Trophoblast cell (in vitro differentiated cells and primary cell): ENCODE data around the gene HTRA3.
"Not testable (repeated sequence)": the region's sequence is repeated elsewhere in the genome, so short reads cannot be mapped to it uniquely, and the experiment has no call there.

Source experiments
- DNase-seq, 2 donors: peaks; one replicate each; pipeline ENCODE4 v3.0.0-alpha.2; 2016
- H2AFZ ChIP-seq: 2 replicates; pipeline ENCODE4 v1.6.1; 2013; ENCODE audit warnings: low read length, moderate library complexity, mild to moderate bottlenecking; ENCODE audit not compliant: insufficient read depth, poor library complexity
- H2AK5ac ChIP-seq: 2 replicates; pipeline ENCODE4 v1.6.1; 2013; ENCODE audit warnings: mild to moderate bottlenecking, low read length
- H2BK120ac ChIP-seq: 2 replicates; pipeline ENCODE4 v1.6.1; 2013; ENCODE audit warnings: low read length, mild to moderate bottlenecking, moderate library complexity; ENCODE audit not compliant: insufficient read depth, poor library complexity
- H2BK12ac ChIP-seq: 2 replicates; pipeline ENCODE4 v1.6.1; 2013; ENCODE audit warnings: mild to moderate bottlenecking, low read length, moderate library complexity
- H2BK5ac ChIP-seq: 2 replicates; pipeline ENCODE4 v1.6.1; 2013; ENCODE audit warnings: low read length, low read depth, moderate library complexity, mild to moderate bottlenecking; ENCODE audit not compliant: poor library complexity
- H3K14ac ChIP-seq: 2 replicates; pipeline ENCODE4 v1.6.1; 2013; ENCODE audit warnings: mild to moderate bottlenecking, low read length
- H3K18ac ChIP-seq: 2 replicates; pipeline ENCODE4 v1.6.1; 2013; ENCODE audit warnings: mild to moderate bottlenecking, low read length
- H3K23ac ChIP-seq: 2 replicates; pipeline ENCODE4 v1.6.1; 2013; ENCODE audit warnings: low read length
- H3K27ac ChIP-seq: 2 replicates; pipeline ENCODE4 v1.5.1; 2013; ENCODE audit warnings: low read depth, mild to moderate bottlenecking, inconsistent platforms, low read length, moderate library complexity
- H3K27me3 ChIP-seq: 2 replicates; pipeline ENCODE4 v1.6.1; 2013; ENCODE audit warnings: inconsistent platforms, mild to moderate bottlenecking, low read length, moderate library complexity; ENCODE audit not compliant: insufficient read depth
- H3K36me3 ChIP-seq, 2 experiments: 1 replicate in 1 of 2; 2 replicates in 1 of 2; pipeline ENCODE4 v1.6.1; 2013; ENCODE audit warnings: low read length in 2 of 2, mild to moderate bottlenecking in 2 of 2, moderate library complexity in 1 of 2; ENCODE audit not compliant: insufficient read depth in 2 of 2, control insufficient read depth in 1 of 2
- H3K4ac ChIP-seq: 2 replicates; pipeline ENCODE4 v1.6.1; 2013; ENCODE audit warnings: low read depth, mild to moderate bottlenecking, low read length, moderate library complexity
- H3K4me1 ChIP-seq, 2 experiments: 1 replicate in 1 of 2; 2 replicates in 1 of 2; pipeline ENCODE4 v1.6.1; 2013; ENCODE audit warnings: low read length in 2 of 2, mild to moderate bottlenecking in 2 of 2, moderate library complexity in 1 of 2; ENCODE audit not compliant: insufficient read depth in 2 of 2, control insufficient read depth in 1 of 2
- H3K4me2 ChIP-seq: 2 replicates; pipeline ENCODE4 v1.6.1; 2013; ENCODE audit warnings: inconsistent platforms, mild to moderate bottlenecking, low read length, moderate library complexity
- H3K4me3 ChIP-seq: 2 replicates; pipeline ENCODE4 v1.5.1; 2013; ENCODE audit warnings: mild to moderate bottlenecking, low read depth, low read length, inconsistent platforms
- H3K79me1 ChIP-seq: one replicate; pipeline ENCODE4 v1.6.1; 2013; ENCODE audit warnings: low read length
- H3K79me2 ChIP-seq: 2 replicates; pipeline ENCODE4 v1.6.1; 2013; ENCODE audit warnings: low read length, mild to moderate bottlenecking; ENCODE audit not compliant: control insufficient read depth, insufficient read depth, poor library complexity
- H3K9ac ChIP-seq: 2 replicates; pipeline ENCODE4 v1.6.1; 2013; ENCODE audit warnings: mild to moderate bottlenecking, low read length
- H3K9me3 ChIP-seq: 2 replicates; pipeline ENCODE4 v1.6.1; 2013; ENCODE audit warnings: low read depth, mild to moderate bottlenecking, control low read depth, inconsistent platforms, low read length; ENCODE audit not compliant: insufficient read depth
- H4K12ac ChIP-seq: 2 replicates; pipeline ENCODE4 v1.6.1; 2013; ENCODE audit warnings: low read depth, mild to moderate bottlenecking, low read length, moderate library complexity
- H4K8ac ChIP-seq: 2 replicates; pipeline ENCODE4 v1.6.1; 2013; ENCODE audit warnings: low read depth, mild to moderate bottlenecking, low read length, moderate library complexity
- H4K91ac ChIP-seq: one replicate; pipeline ENCODE4 v1.6.1; 2013; ENCODE audit warnings: low read depth, mild to moderate bottlenecking, low read length, moderate library complexity
- WGBS: extraction: QIAGEN DNeasy Blood & Tissue Kit; methylation state at CpG from one replicate; pipeline ENCODE4 v1.1.7; 2013; ENCODE audit warnings: missing lambda C conversion rate; ENCODE audit not compliant: insufficient read length, insufficient coverage; ENCODE audit errors: extremely low coverage; 5-methylcytosine and 5-hydroxymethylcytosine counted together

HTRA3 gene

DNA sequence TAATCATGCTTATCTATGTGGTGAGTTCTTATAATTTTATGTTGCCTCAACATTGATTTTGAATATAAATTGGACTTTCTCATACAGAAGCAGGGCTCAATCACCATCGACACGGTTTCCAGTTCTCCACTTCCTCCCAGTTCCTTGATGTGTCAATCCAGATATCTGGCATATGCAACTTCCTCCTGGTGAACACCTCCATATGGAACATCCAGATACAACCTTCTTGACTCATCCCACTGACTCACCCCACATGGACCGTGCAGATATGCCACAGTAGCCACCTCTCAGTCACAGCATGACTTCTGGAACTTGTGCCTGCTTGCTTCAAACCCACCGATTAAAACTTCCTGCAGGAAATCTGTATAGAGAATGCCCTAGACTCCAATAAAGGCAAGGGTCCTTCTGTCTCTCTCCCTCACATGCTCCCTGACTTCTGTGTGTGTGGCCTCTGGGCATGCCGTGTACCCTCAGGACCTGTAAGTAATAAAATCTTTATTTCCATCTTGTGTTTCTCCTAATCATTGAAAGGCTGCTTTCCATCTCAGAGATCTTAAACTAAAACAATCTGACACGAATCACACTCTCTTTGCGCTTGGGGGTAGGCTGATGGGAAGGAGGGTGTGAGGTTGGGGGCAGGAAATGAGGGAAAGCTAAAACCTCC lies 67.0 kb downstream of the HTRA3 start:
- no peak overlapping the region for H2BK12ac ChIP-seq
- no peak overlapping the region for H2AK5ac ChIP-seq
- WGBS, result no CpG with 5 or more reads among the region's 7 CpGs
- H3K79me2 ChIP-seq, result no peaks in the 10 kb centered on the region
- peaks cover 0 to 7% of the 10 kb centered on the region in 2 experiments for H3K4me1 ChIP-seq
- no peaks in the 10 kb centered on the region for H3K79me1 ChIP-seq
- no peaks in the 10 kb centered on the region for H3K27me3 ChIP-seq
- no peak overlapping the region for H3K23ac ChIP-seq
- no peak overlapping the region for H3K27ac ChIP-seq
- H2BK5ac ChIP-seq, result no peak overlapping the region
- H3K14ac ChIP-seq, result no peak overlapping the region
- H4K91ac ChIP-seq, result no peak overlapping the region
- no peak for DNase-seq
- H3K4ac ChIP-seq, result no peak overlapping the region
- H4K12ac ChIP-seq, result no peak overlapping the region
- H4K8ac ChIP-seq, result no peak overlapping the region
- no peaks in the 10 kb centered on the region for H3K36me3 ChIP-seq
- no peak overlapping the region for H3K18ac ChIP-seq
- H2AFZ ChIP-seq, result no peak overlapping the region
- H3K9ac ChIP-seq, result no peak overlapping the region
- H3K4me2 ChIP-seq, result no peak overlapping the region
- no peak overlapping the region for H3K4me3 ChIP-seq
- no peak overlapping the region for H2BK120ac ChIP-seq
- peaks cover 7% of the 10 kb centered on the region for H3K9me3 ChIP-seq

DNA sequence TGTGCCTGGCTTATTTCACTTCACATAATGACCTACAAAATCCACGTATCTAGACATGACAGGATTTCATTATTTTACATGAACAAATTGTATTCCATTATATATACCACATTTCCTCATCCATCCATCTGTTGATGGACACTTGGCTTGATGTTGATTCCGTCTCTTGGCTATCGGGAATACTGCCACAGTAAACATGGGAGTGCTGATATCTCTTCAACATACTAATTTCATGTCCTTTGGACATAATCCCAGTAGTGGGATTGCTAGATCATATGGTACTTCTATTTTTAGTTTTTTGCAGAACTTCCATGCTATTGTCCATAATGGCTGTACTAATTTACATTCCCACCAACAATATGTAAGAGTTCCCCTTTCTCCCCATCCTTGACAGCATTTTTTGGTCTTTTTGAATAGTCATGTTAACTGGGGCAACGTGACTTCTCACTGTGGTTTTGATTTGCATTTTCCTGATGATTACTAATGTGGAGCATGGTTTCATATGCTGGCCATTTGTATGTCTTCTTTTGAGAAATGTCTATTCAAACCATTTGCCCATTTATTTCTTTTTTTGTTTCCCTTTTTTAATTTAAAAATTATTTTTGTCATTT lies 68.9 kb downstream of the HTRA3 start:
- Histone ChIP-seq H3K4me2 (no peak overlapping the region), H3K79me1 (no peaks in the 10 kb centered on the region), H2AK5ac (no peak overlapping the region), H3K79me2 (no peaks in the 10 kb centered on the region), H3K27ac (no peak overlapping the region), H3K27me3 (no peaks in the 10 kb centered on the region), H4K8ac (no peak overlapping the region), H2BK12ac (no peak overlapping the region), H4K12ac (no peak overlapping the region), H3K4ac (no peak overlapping the region), H3K14ac (no peak overlapping the region), H3K9ac (no peak overlapping the region), H4K91ac (no peak overlapping the region), H3K9me3 (peaks cover 7% of the 10 kb centered on the region), H3K36me3 (no peaks in the 10 kb centered on the region), H3K4me3 (no peak overlapping the region), H3K23ac (no peak overlapping the region), H3K4me1 (peaks cover 6 to 7% of the 10 kb centered on the region in 2 experiments), H2BK120ac (no peak overlapping the region), H2BK5ac (no peak overlapping the region), H3K18ac (no peak overlapping the region), H2AFZ (no peak overlapping the region)
- no peak for DNase-seq
- no CpG with 5 or more reads among the region's 4 CpGs for WGBS

DNA sequence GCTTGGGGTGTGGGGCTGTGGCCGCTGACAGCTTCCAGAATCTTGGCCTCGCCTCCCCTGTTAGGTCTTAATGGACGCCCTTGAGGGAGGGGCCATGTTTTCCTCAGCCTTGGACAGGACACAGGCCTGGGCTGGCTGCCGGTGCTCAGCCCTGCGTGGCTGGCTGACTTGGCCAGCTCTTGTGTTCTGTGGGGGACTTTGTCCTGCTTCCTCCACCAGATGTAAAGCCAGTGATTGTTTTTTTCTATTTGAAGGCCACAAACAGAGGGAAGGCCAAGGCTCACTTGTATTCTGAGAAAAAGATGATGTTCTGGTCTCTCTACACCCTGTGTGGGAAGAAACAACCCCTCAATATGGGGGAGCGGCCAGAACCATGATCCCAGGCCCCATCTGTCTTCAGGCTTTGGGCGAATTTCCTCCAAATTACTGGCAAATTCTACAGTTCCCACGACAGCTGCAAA lies 71.3 kb downstream of the HTRA3 start:
- H3K4me2 ChIP-seq, result no peak overlapping the region
- no peaks in the 10 kb centered on the region for H3K36me3 ChIP-seq
- H3K79me1 ChIP-seq, result peaks cover 2% of the 10 kb centered on the region
- H3K27ac ChIP-seq, result no peak overlapping the region
- H3K18ac ChIP-seq, result no peak overlapping the region
- H4K91ac ChIP-seq, result no peak overlapping the region
- H3K4ac ChIP-seq, result no peak overlapping the region
- no peak overlapping the region for H3K9ac ChIP-seq
- no peak overlapping the region for H2AFZ ChIP-seq
- no peak overlapping the region for H3K14ac ChIP-seq
- no peak overlapping the region for H4K8ac ChIP-seq
- no peak overlapping the region for H3K4me3 ChIP-seq
- H2BK12ac ChIP-seq, result no peak overlapping the region
- H3K79me2 ChIP-seq, result no peaks in the 10 kb centered on the region
- no peaks in the 10 kb centered on the region for H3K9me3 ChIP-seq
- H4K12ac ChIP-seq, result no peak overlapping the region
- H2BK120ac ChIP-seq, result no peak overlapping the region
- WGBS, result no CpG with 5 or more reads among the region's 8 CpGs
- peaks cover 7 to 8% of the 10 kb centered on the region in 2 experiments for H3K4me1 ChIP-seq
- no peak overlapping the region for H2BK5ac ChIP-seq
- no peak overlapping the region for H2AK5ac ChIP-seq
- H3K23ac ChIP-seq, result no peak overlapping the region
- DNase-seq, result no peak
- no peaks in the 10 kb centered on the region for H3K27me3 ChIP-seq

DNA sequence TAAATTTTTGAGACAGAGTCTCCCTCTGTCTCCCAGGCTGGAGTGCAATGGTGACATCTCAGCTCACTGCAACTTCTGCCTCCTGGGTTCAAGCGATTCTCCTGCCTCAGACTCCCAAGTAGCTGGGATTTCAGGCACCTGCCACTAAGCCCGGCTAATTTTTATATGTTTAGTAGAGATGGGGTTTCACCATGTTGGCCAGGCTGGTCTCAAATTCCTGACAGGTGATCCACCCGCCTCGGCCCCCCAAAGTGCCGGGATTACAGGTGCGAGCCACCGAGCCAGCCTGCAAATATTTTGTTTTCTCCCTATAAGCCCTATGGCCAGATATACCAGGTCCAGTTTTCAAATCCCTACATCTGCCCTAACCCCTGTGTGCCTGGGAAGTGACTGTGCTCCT lies 71.7 kb downstream of the HTRA3 start:
- not testable (repeated sequence) for H4K91ac ChIP-seq, H4K12ac ChIP-seq, H3K36me3 ChIP-seq, H3K27ac ChIP-seq, H2AK5ac ChIP-seq, H2AFZ ChIP-seq, H3K9ac ChIP-seq, H2BK120ac ChIP-seq, H3K23ac ChIP-seq, H3K79me2 ChIP-seq, H3K79me1 ChIP-seq, H3K14ac ChIP-seq, H3K27me3 ChIP-seq, H4K8ac ChIP-seq, H2BK5ac ChIP-seq, H3K4me1 ChIP-seq, H3K9me3 ChIP-seq, H3K4me3 ChIP-seq, H3K4ac ChIP-seq, DNase-seq, H3K4me2 ChIP-seq, H2BK12ac ChIP-seq, H3K18ac ChIP-seq
- WGBS, result no CpG with 5 or more reads among the region's 7 CpGs
